ENCODE data around the gene CTSC. TPM values are rescaled to one million over a fixed set of nuclear protein-coding genes. Genes with fewer than 3 reads are reported as not detected.

CTSC gene
- total RNA-seq, 3 donors from 2014 or later (not counting 1 experiment from before 2014, with no cell fraction given): 182 to 275 (median 227) TPM

- Mint-ChIP-seq H3K4me3 (peak overlapping the region; percentile 63), H3K27ac (peak overlapping the region in 1 of 2 donors; percentile 81), H3K27me3 (ENCODE audit: low read depth in 2 of 2) (no peaks in the 10 kb centered on the region), H3K4me1 (peaks cover 77 to 79% of the 10 kb centered on the region in 2 donors), H3K9me3 (no peaks in the 10 kb centered on the region), H3K36me3 (peaks cover 22% of the 10 kb centered on the region)
- no peak for ATAC-seq
- H3K27me3 ChIP-seq (ENCODE audit: control insufficient read depth, insufficient read depth, low read length): no peaks in the 10 kb centered on the region
- peaks cover 27% of the 10 kb centered on the region for H3K4me1 ChIP-seq (ENCODE audit: control insufficient read depth, insufficient read depth, low read length)
- TF ChIP-seq, protein P1, sequence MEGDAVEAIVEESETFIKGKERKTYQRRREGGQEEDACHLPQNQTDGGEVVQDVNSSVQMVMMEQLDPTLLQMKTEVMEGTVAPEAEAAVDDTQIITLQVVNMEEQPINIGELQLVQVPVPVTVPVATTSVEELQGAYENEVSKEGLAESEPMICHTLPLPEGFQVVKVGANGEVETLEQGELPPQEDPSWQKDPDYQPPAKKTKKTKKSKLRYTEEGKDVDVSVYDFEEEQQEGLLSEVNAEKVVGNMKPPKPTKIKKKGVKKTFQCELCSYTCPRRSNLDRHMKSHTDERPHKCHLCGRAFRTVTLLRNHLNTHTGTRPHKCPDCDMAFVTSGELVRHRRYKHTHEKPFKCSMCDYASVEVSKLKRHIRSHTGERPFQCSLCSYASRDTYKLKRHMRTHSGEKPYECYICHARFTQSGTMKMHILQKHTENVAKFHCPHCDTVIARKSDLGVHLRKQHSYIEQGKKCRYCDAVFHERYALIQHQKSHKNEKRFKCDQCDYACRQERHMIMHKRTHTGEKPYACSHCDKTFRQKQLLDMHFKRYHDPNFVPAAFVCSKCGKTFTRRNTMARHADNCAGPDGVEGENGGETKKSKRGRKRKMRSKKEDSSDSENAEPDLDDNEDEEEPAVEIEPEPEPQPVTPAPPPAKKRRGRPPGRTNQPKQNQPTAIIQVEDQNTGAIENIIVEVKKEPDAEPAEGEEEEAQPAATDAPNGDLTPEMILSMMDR (IDR thresholded peaks at IDR 0.05): no peak
- 75% methylated on average over 1 of the region's 1 CpG for WGBS (ENCODE audit: insufficient coverage)
- DNase-seq: no peak
- peaks cover 49% of the 10 kb centered on the region for H3K36me3 ChIP-seq (ENCODE audit: control insufficient read depth, insufficient read depth, low read length)
- intact Hi-C loops (cut with micrococcal nuclease): no loop called here
- no peak overlapping the region for H3K27ac ChIP-seq (ENCODE audit: low read length)
- no peaks in the 10 kb centered on the region for H3K9me3 ChIP-seq (ENCODE audit: control insufficient read depth, insufficient read depth, low read length)
- H3K4me3 ChIP-seq (ENCODE audit: low read length): no peak overlapping the region
These were observed 4.7 kb downstream of the CTSC start for GRCh38 chr11:88332851-88333250.

- H3K36me3 ChIP-seq (ENCODE audit: control insufficient read depth, insufficient read depth, low read length): peaks cover 67% of the 10 kb centered on the region
- 84% methylated on average over 5 of the region's 5 CpGs for WGBS (ENCODE audit: insufficient coverage)
- H3K27ac ChIP-seq (ENCODE audit: low read length): no peak overlapping the region
- peak overlapping the region; percentile 54 to 81 for H3K27ac Mint-ChIP-seq
- H3K4me3 ChIP-seq (ENCODE audit: low read length): no peak overlapping the region
- H3K4me1 Mint-ChIP-seq: peaks cover 87% of the 10 kb centered on the region in 2 donors
- H3K4me1 ChIP-seq (ENCODE audit: control insufficient read depth, insufficient read depth, low read length): peaks cover 31% of the 10 kb centered on the region
- H3K27me3 ChIP-seq (ENCODE audit: control insufficient read depth, insufficient read depth, low read length): no peaks in the 10 kb centered on the region
- TF ChIP-seq, protein P1 (IDR thresholded peaks at IDR 0.05): no peak
- intact Hi-C loops (cut with micrococcal nuclease): no loop called here
- peak overlapping the region; percentile 72 for H3K4me3 Mint-ChIP-seq
- ATAC-seq (no peak), DNase-seq (no peak)
- no peaks in the 10 kb centered on the region for H3K27me3 Mint-ChIP-seq (ENCODE audit: low read depth in 2 of 2)
- no peaks in the 10 kb centered on the region for H3K9me3 Mint-ChIP-seq
- peaks cover 22% of the 10 kb centered on the region for H3K36me3 Mint-ChIP-seq
- H3K9me3 ChIP-seq (ENCODE audit: control insufficient read depth, insufficient read depth, low read length): no peaks in the 10 kb centered on the region
These were observed 6.6 kb downstream of the CTSC start for GRCh38 chr11:88330826-88331428.

- Histone ChIP-seq H3K27ac (ENCODE audit: low read length) (no peak overlapping the region), H3K36me3 (ENCODE audit: control insufficient read depth, insufficient read depth, low read length) (peaks cover 79% of the 10 kb centered on the region), H3K4me3 (ENCODE audit: low read length) (no peak overlapping the region), H3K4me1 (ENCODE audit: control insufficient read depth, insufficient read depth, low read length) (peaks cover 25% of the 10 kb centered on the region), H3K9me3 (ENCODE audit: control insufficient read depth, insufficient read depth, low read length) (no peaks in the 10 kb centered on the region), H3K27me3 (ENCODE audit: control insufficient read depth, insufficient read depth, low read length) (no peaks in the 10 kb centered on the region)
- Mint-ChIP-seq H3K27ac (peak overlapping the region; percentile 54 to 81), H3K27me3 (ENCODE audit: low read depth in 2 of 2) (no peaks in the 10 kb centered on the region), H3K36me3 (peaks cover 26% of the 10 kb centered on the region), H3K4me3 (peak overlapping the region; percentile 69), H3K4me1 (peaks cover 87% of the 10 kb centered on the region in 2 donors), H3K9me3 (no peaks in the 10 kb centered on the region)
- peak in 2 of 3 donors; percentile 22 for ATAC-seq
- 88% methylated on average over 8 of the region's 8 CpGs for WGBS (ENCODE audit: insufficient coverage)
- intact Hi-C loops (cut with micrococcal nuclease): no loop called here
- TF ChIP-seq, protein P1 (IDR thresholded peaks at IDR 0.05): no peak
- DNase-seq: no peak
These were observed 7.8 kb downstream of the CTSC start for GRCh38 chr11:88329563-88330250.

Data from natural killer cell (primary cell).